Activated T-cell treated with anti-CD3 and anti-CD28 coated beads, Interleukin-2, amount 50 U/mL, for 72 hours (primary cell): ENCODE results near the gene IFNLR1. TPM values are rescaled to one million over a fixed set of nuclear protein-coding genes. Genes with fewer than 3 reads are reported as not detected.

ENCODE experiments used
- ATAC-seq, 2 donors: fragments of 150-1000 bp; cut with Tn5 transposase; replicated peaks in 1 of 2; 2 replicates each; pipeline ENCODE4 v1.10.0; 2021; ENCODE audit warnings: moderate library complexity in 2 of 2, mild to moderate bottlenecking in 1 of 2
- DNase-seq, 2 donors: peaks; one replicate each; pipeline ENCODE4 v3.0.0; 2021 to 2022; ENCODE audit warnings: mixed read lengths in 1 of 2
- H3K27ac Mint-ChIP-seq: one replicate; pipeline ENCODE4 v1.8.0; 2022; ENCODE audit warnings: mild to moderate bottlenecking, moderate library complexity, mixed read lengths
- H3K27me3 Mint-ChIP-seq: one replicate; pipeline ENCODE4 v1.8.0; 2022; ENCODE audit warnings: low read depth, mixed read lengths
- H3K36me3 Mint-ChIP-seq, 2 donors: one replicate each; pipeline ENCODE4 v1.8.0; 2022; ENCODE audit warnings: mixed read lengths in 2 of 2, mild to moderate bottlenecking in 1 of 2; ENCODE audit not compliant: insufficient read depth in 2 of 2
- H3K4me1 Mint-ChIP-seq: one replicate; pipeline ENCODE4 v1.8.0; 2022; ENCODE audit warnings: low read depth, mixed read lengths
- H3K4me3 Mint-ChIP-seq, 2 donors: one replicate each; pipeline ENCODE4 v1.8.0; 2022; ENCODE audit warnings: mild to moderate bottlenecking in 2 of 2, mixed read lengths in 2 of 2, moderate library complexity in 2 of 2
- H3K9me3 Mint-ChIP-seq, 2 donors: one replicate each; pipeline ENCODE4 v1.8.0; 2022; ENCODE audit warnings: mixed read lengths in 2 of 2
- total RNA-seq, 2 donors: library from RNA; stranded (reverse); gene quantifications; one replicate each; pipeline ENCODE4 v1.2.3, GENCODE V29; 2022

The IFNLR1 gene
- total RNA-seq, 2 donors from 2014 or later = 11.8 to 19.2 TPM

DNA sequence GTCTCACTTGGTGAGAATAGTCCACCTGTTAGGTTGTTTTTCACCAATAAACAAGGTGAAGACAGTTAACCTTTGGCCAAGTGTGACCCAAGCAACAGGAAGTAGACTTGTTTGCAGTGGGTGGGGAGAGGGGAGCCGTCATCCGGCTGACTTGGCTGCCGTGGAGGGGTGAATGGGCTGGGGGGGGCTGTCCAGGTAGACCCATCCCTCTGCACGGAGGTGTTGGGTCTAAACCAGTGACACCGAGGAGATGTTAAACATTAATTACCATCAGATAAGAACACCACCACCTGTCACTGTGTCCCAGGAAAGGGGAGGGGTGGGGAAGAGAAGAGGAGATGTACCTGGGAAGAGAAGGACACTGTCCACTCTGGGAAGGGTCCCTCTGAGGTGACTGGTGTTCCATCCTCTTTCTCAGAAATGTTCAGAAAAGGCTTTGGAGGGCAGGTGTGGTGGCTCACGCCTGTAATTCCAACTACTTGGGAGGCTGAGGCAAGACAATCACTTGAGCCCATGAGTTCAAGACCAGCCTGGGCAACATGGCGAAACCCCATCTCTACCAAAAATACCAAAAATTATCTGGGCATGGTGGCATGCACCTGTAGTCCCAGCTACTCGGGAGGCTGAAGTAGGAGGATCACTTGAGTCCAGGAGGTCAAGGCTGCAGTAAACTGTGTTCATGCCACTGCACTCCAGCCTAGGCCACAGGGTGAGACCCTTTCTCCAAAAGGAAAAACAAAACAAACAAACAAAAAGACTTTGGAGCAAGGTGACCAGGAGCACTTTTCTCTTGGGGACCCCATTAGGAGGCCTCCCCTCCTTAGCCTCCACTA, 68.5 kb downstream of the IFNLR1 start:
- H3K36me3 Mint-ChIP-seq = no peaks in the 10 kb centered on the region
- DNase-seq (no peak), ATAC-seq (no peak)
- peaks cover 4% of the 10 kb centered on the region for H3K4me1 Mint-ChIP-seq
- no peak overlapping the region for H3K4me3 Mint-ChIP-seq
- no peaks in the 10 kb centered on the region for H3K9me3 Mint-ChIP-seq
- H3K27ac Mint-ChIP-seq = no peak overlapping the region
- peaks cover 24% of the 10 kb centered on the region for H3K27me3 Mint-ChIP-seq

- ATAC-seq (no peak), DNase-seq (no peak)
- H3K4me3 Mint-ChIP-seq = no peak overlapping the region
- no peaks in the 10 kb centered on the region for H3K36me3 Mint-ChIP-seq
- peaks cover 31% of the 10 kb centered on the region for H3K27me3 Mint-ChIP-seq
- no peak overlapping the region for H3K27ac Mint-ChIP-seq
- H3K9me3 Mint-ChIP-seq = no peaks in the 10 kb centered on the region
- peaks cover 4% of the 10 kb centered on the region for H3K4me1 Mint-ChIP-seq
Observed at GRCh38 chr1:24117722-24118409, 69.2 kb downstream of the IFNLR1 start.

DNA sequence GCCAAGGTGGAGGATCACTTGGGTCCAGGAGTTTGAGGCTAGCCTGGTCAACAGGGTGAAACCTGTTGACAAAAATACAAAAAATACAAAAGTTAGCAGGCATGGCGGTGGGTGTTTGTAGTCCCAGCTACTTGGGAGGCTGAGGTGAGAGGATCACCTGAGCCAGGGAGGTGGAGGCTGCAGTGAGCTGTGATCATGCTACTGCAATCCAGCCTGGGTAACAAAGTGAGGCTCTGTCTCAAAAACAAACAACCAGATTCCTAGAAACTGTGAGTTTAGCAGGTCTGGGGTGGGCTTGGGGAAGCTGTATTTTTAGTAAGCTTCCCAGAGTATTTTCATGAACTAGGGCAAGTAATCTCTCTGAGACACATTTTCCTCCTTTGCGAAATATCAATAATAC, 70.0 kb downstream of the IFNLR1 start:
- no peak for DNase-seq
- Mint-ChIP-seq H3K9me3 (no peaks in the 10 kb centered on the region), H3K36me3 (no peaks in the 10 kb centered on the region), H3K4me1 (peaks cover 11% of the 10 kb centered on the region), H3K4me3 (no peak overlapping the region), H3K27me3 (peaks cover 36% of the 10 kb centered on the region), H3K27ac (no peak overlapping the region)
- no peak for ATAC-seq

GRCh38 chr1:24114753-24115152, 72.3 kb downstream of the IFNLR1 start:
- Mint-ChIP-seq H3K36me3 (no peaks in the 10 kb centered on the region), H3K9me3 (no peaks in the 10 kb centered on the region), H3K27ac (no peak overlapping the region), H3K4me1 (peaks cover 13% of the 10 kb centered on the region), H3K4me3 (no peak overlapping the region), H3K27me3 (peaks cover 46% of the 10 kb centered on the region)
- DNase-seq (no peak), ATAC-seq (no peak)

GRCh38 chr1:24113641-24114033, 73.5 kb downstream of the IFNLR1 start:
- Mint-ChIP-seq H3K4me3 (no peak overlapping the region), H3K4me1 (peaks cover 19% of the 10 kb centered on the region), H3K36me3 (no peaks in the 10 kb centered on the region), H3K27me3 (peaks cover 46% of the 10 kb centered on the region), H3K9me3 (no peaks in the 10 kb centered on the region), H3K27ac (no peak overlapping the region)
- ATAC-seq = no peak
- DNase-seq = no peak

- DNase-seq = peak; percentile 72 to 76
- peak; percentile 98 for ATAC-seq
- Mint-ChIP-seq H3K4me3 (peak within 1 kb of the TSS in 1 of 2 donors; percentile 52), H3K4me1 (peaks cover 16% of the 10 kb centered on the region), H3K36me3 (no peaks in the 10 kb centered on the region), H3K9me3 (no peaks in the 10 kb centered on the region), H3K27ac (no peak within 1 kb of the TSS), H3K27me3 (peaks cover 37% of the 10 kb centered on the region)
Observed at GRCh38 chr1:24111996-24112779, 74.9 kb downstream of the IFNLR1 start, which contains the start of gene MYOM3. Gene MYOM3 (minus strand): TSS chr1:24112135. CDS start chr1:24108636, 3,499 bp downstream.

- DNase-seq = no peak
- H3K27me3 Mint-ChIP-seq = peaks cover 35% of the 10 kb centered on the region
- no peaks in the 10 kb centered on the region for H3K9me3 Mint-ChIP-seq
Observed at GRCh38 chr1:24111262-24111995, 75.7 kb downstream of the IFNLR1 start.

GRCh38 chr1:24110642-24111261, 76.3 kb downstream of the IFNLR1 start:
- H3K4me1 Mint-ChIP-seq = peaks cover 16% of the 10 kb centered on the region
- H3K27ac Mint-ChIP-seq = no peak overlapping the region
- ATAC-seq = no peak
- no peaks in the 10 kb centered on the region for H3K36me3 Mint-ChIP-seq
- H3K9me3 Mint-ChIP-seq = no peaks in the 10 kb centered on the region
- H3K4me3 Mint-ChIP-seq = no peak overlapping the region
- DNase-seq = no peak
- H3K27me3 Mint-ChIP-seq = peaks cover 29% of the 10 kb centered on the region

More at GRCh38 chr1:24111262-24111995, 75.7 kb downstream of the IFNLR1 start:
- peak overlapping the region in 1 of 2 donors; percentile 52 for H3K4me3 Mint-ChIP-seq
- H3K27ac Mint-ChIP-seq = no peak overlapping the region
- no peaks in the 10 kb centered on the region for H3K36me3 Mint-ChIP-seq
- H3K4me1 Mint-ChIP-seq = peaks cover 16% of the 10 kb centered on the region
- ATAC-seq = no peak

- ATAC-seq (no peak), DNase-seq (no peak)
- Mint-ChIP-seq H3K4me1 (peaks cover 16% of the 10 kb centered on the region), H3K9me3 (no peaks in the 10 kb centered on the region), H3K27me3 (peaks cover 29% of the 10 kb centered on the region), H3K27ac (no peak overlapping the region), H3K36me3 (no peaks in the 10 kb centered on the region), H3K4me3 (no peak overlapping the region)
Observed at GRCh38 chr1:24109686-24110475, 77.2 kb downstream of the IFNLR1 start.

- H3K27me3 Mint-ChIP-seq = peaks cover 27% of the 10 kb centered on the region
- ATAC-seq = no peak
- no peak for DNase-seq
- H3K36me3 Mint-ChIP-seq = no peaks in the 10 kb centered on the region
- H3K4me3 Mint-ChIP-seq = no peak overlapping the region
- no peaks in the 10 kb centered on the region for H3K9me3 Mint-ChIP-seq
- no peak overlapping the region for H3K27ac Mint-ChIP-seq
- H3K4me1 Mint-ChIP-seq = peaks cover 16% of the 10 kb centered on the region
Observed at GRCh38 chr1:24109166-24109483, 78.0 kb downstream of the IFNLR1 start.

GRCh38 chr1:24108334-24109165, 78.5 kb downstream of the IFNLR1 start:
- no peaks in the 10 kb centered on the region for H3K9me3 Mint-ChIP-seq
- peak; percentile 51 to 77 for ATAC-seq
- no peaks in the 10 kb centered on the region for H3K36me3 Mint-ChIP-seq
- peak; percentile 23 for DNase-seq
- peaks cover 16% of the 10 kb centered on the region for H3K4me1 Mint-ChIP-seq
- peaks cover 22% of the 10 kb centered on the region for H3K27me3 Mint-ChIP-seq
- H3K27ac Mint-ChIP-seq = no peak overlapping the region
- H3K4me3 Mint-ChIP-seq = no peak overlapping the region
